GM18498 (cell line): Measurements from ENCODE around the gene SF3B6.
"Not testable (repeated sequence)": the region's sequence is repeated elsewhere in the genome, so short reads cannot be mapped to it uniquely, and the experiment has no call there.

Experiments used
- ATAC-seq: cut with Tn5 transposase; IDR thresholded peaks from one replicate; pipeline ENCODE4 v1.9.1; 2021; ENCODE audit warnings: mild to moderate bottlenecking, moderate library complexity; ENCODE audit not compliant: unreplicated experiment

SF3B6 gene

DNA sequence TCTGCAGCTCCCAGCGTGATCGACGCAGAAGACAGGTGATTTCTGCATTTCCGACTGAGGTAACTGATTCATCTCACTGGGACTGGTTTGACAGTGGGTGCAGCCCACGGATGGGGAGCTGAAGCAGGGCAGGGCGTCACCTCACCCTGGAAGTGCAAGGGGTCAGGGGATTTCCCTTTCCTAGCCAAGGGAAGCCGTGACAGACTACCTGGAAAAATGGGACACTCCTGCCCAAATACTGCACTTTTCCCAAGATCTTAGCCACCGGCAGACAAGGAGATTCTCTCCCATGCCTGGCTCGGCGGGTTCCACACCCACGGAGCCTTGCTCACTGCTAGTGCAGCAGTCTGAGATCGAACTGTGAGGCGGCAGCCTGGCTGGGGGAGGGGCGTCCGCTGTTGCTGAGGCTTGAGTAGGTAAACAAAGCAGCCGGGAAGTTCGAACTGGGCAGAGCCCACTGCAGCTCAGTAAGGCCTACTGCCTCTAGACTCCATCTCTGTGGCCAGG, 19.1 kb upstream of the SF3B6 start:
- ATAC-seq = not testable (repeated sequence)

DNA sequence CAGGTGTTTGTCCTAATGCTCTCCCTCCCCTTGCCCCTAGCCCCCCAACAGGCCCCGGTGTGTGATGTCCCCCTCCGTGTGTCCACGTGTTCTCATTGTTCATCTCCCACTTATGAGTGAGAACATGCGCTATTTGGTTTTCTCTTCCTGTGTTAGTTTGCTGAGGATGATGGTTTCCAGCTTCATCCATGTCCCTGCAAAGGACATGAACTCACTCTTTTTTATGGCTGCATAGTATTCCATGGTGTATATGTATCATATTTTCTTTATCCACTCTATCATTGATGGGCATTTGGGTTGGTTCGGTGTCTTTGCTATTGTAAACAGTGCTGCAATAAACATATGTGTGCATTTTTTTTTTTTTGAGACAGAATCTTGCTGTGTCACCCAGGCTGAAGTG, 17.1 kb upstream of the SF3B6 start:
- ATAC-seq = not testable (repeated sequence)

DNA sequence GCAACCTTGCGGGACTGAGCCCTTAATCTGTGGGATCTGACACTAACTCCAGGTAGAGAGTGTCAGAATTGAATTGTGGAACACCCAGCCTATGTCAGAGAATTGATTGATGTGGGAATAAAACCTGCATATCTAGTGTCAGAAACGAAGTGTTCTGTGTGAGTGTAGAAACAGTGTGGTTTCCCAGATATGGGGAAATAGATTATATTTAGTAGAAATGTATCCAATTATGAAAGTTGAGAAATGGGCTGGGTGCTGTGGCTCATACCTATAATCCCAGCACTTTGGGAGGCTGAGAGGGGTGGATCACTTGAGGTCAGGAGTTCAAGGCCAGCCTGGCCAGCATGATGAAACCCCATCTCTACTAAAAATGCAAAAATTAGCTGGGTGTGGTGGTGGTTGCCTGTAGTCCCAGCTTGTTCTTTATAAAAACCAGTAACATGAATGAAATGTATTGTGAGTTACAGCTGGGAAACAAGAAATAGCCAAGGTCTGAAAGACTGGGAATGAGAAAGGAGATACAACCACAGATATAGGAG, 12.8 kb upstream of the SF3B6 start:
- no peak for ATAC-seq

DNA sequence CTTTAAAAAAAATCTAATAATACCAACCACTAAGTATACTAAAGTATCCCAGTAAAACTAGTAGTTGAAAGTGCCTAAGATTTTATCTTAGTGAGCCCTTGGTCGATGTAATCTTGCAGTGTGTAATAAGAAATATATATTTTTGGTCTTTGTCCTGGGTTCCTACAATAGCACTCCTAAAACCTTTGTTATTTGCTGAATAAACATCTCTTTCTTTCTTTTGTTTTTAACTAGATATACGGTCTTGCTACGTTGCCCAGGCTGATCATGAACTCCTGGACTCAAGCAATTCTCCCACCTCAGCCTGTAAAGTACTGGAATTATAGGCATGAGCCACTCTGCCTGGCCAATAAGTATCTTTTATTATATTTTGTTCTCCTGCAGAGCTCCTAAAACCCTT, 10.9 kb upstream of the SF3B6 start:
- ATAC-seq = no peak

DNA sequence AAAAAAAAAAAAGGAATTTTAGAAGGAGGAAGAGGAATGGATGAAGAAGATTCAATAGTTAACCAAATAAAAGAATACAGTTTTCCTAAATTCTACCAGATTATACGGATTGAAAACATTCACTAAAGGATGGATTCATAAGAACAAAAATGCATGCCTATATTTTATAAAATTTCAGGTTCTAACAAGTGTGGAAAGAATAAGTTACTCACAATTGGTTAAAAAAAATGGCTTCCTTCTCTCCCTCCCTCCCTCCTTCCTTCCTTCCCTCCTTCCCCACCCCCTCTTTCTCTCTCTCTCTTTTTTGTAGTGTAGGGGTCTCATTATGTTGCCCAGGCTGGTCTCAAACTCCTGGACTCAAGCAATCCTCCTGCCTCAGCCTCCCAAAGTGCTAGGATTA, 10.1 kb upstream of the SF3B6 start:
- ATAC-seq = no peak

DNA sequence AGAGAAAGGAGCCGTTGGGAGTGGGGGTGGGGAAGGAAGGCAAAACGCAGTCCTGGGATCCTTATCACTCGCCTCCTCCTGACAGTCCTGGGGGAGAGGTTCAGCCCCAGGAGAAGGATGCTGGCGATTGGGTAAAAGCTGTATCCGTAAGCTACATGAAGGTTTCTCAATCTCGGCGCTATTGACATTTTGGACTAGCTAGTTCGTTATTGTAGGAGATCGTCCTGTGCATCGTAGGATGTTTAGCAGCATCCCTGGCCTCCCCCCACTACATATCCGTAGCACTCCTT, 9.0 kb upstream of the SF3B6 start:
- ATAC-seq = no peak

DNA sequence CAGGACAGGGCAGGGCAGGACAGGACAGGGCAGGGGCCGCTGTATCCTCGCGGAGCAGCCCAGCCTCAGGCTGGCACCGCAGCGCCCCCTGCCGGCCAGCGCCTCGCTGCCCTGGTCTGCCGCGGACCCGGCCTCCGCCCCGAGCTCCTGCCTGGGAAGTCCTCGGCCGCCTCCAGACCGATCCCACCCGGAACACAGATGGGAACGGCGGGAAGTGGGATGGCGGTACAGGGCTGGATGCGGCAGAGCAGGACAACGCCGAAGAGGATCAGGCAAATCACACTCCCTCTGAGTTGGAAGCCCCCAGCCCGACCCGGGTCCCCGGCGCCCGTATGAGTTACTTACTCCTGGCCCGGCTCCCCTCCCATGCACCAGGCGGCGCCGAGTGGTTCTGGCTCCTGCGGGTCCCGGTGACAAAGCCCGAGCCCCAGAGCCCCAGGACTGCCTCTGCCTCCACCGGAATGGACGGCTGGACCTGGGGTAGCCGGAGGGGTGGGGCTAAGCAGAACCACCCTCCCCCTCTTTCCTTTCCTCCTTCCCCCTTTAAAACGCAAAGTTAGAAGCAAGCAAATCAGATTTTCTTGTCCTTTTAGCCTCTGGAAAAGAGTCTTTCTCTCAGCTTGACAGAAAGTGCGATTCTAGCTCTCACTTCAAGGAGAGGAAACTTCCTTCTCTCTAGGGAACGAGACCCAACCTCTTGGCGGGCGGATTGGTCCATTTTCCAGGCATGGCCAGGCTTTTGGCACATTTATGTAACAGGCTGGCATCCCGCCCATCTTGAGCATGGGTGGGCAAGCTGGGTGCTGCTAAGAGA, 8.5 kb upstream of the SF3B6 start, which contains the start of gene TP53I3:
TSS of gene TP53I3 (minus strand) at position 449 of the 814 bp plus-strand sequence. CDS start 508 bp downstream, outside the sequence.
- peak; percentile 82 for ATAC-seq

DNA sequence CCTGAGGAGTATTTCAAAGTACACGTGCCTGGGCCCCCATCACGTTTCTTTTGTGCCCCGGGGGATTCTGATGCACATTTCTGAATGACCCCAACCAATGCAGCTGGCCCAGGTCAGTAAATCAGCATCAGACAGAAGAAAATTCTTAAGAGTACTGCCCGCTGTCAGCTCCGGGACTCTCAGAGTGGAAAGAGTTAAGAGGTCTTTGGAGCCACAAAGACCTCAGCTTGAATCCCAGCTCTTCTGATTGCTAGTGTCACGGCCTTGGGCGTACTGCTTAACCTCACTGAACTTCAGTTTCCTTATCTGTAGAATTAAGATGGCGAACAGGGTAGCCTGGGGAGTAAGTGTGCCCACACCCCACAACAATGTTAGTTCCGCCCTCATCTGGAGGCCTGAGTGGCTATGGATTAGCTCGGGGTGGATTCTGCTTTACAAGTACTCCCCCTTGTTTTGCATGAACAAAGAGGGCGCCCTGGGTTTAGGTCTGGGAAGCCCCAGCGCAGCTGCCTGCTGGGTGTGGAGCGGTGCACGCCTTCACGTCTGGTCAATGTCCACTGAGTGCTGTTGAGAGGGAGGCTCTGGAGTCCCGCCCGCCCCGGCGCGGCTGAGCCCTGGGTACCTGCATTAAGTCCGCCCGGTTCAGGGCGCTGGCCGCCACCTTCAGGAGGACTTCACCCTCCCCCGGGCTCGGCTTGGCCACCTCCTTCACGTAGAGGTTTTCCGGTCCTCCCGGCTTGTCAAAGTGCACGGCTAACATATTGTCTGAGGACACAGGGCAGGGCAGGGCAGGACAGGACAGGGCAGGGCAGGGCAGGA, 7.7 kb upstream of the SF3B6 start:
- ATAC-seq = peak; percentile 78

DNA sequence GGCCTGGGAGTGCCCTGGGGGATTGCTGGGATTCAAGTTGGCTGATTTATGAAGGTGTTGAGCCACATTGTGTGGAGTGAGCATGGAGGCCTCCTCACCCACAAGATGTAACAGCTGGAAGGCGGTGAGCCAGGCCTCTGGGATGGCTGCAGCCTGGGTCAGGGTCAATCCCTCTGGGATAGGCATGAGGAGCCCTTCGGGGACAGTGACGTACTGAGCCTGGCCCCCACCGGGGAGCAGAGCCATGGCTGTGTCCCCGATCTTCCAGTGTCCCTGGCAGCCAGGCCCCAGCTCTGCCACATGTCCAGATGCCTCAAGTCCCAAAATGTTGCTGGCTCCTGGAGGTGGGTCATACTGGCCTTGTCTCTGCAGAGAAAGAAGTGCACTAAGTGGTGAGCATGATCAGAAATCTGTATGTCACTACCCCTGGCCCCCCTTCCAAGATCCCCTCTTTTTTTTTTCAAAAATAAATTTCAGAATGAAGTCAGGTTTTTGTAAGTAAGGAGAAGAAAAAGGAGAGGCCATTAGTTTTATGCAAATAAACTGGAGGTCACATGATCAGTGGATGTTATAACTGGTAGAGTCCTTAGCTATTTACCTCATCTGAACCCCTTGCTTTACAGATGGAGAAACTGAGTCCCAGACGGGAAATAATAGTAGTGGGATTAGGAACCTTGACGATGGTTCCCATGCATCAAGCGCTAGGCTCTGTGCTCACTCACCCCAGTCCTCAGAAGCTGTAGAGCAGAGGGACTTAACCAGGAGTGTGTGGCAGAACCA, 6.9 kb upstream of the SF3B6 start:
- ATAC-seq = no peak

DNA sequence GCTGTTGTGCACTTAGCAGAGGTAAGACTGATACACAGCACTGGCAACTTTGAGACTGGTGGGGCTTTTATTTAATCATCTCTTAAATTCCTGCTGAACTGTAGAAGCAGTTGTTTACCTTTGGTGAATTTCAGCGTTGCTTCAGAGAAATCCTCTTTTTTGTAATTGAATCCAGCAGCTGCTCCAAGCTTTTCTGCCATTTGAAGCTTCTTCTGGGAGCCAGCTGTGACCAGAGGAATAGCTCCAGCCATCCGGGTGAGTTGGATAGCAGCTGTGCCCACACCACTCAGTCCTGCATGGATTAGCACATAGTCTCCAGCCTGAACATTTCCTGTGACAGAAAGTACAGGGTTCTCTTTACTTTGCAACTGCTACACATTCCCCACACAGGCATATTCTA, 4.6 kb upstream of the SF3B6 start:
- ATAC-seq = no peak

DNA sequence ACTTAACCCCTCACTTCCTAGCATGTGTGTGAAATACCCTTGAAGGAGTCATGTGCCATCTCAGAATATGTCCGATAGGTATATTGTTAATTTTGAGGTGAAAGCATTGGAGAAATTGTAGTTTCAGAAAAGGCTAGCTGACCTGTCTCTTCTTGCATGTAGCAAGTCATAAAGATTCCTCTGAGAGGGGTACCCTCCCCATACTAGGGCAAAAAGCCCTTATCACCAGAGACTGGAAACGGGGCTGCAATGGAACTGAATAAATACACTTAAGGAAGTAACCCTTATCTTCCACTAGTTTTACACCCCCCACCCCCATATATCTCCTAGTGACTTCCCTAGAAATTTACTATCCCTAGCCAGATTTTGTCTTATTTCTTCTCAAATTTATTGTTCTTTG, 1.8 kb upstream of the SF3B6 start:
- ATAC-seq = no peak

DNA sequence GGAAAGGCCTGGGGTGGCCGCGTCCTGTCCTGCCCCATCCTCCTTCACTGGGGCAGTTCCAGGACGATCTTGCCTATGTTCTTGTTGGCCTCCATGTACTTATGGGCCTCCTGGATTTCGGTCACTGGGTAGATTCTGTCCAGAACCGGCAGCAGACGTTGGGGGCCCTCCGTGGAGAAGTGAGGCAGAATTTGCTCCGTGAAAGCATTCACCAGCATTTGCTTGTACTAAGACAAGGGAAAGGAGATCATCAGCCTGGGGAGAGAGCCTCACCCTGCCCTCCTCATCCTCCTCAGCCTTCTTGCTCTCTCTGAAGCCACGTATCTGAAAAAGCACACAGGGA, 1.4 kb upstream of the SF3B6 start:
- ATAC-seq = no peak

DNA sequence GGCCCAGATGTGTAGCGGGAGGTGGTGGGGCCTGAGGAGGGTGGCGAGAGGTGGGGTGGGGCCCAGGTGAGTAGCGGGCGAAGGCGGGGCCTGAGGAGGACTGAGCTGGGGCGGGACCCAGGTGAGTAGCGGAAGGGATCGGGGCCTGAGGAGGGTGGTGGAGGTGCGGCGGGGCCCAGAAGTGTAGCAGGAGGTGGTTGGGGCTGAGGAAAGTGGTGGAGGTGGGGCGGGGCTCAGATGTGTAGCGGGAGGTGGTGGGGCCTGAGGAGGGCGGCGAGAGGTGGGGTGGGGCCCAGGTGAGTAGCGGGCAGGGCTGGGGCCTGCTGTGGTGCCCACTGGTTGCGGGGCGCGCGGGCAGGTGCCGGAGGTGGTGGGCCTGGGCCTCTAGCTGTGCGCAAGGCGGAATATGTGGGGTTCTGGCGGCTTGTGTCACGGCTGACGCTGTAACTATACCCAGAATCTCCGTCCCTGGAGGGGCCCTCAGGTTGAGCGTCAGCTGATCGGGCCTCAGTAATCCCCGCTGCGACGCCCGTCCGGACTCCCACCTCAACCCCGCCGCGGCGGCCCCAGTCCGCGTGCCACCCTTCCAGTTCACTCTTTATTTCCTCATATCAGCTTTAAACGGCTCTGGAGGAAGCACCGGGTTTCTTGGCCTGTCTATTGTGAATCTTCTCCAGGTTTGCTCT, 866 bp upstream of the SF3B6 start:
- peak; percentile 22 for ATAC-seq

DNA sequence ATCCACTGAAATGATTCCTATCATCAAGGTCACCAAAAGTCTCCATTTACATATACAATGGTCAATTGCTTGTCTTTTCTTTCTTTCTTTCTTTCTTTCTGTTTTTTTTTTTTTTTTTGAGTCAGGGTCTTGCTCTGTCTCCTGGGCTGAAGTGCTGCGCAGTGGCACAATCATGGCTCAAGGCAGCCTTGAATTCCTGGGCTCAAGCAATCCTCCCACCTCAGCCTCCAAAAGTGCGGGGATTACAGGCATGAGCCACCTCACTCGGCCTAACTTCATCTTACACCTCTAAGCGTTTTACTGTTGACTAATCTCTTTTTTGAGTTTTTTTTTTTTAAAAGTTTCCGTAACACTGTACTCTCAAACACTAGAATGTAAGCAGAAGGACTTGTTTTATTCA, 867 bp downstream of the SF3B6 start:
- ATAC-seq = no peak

DNA sequence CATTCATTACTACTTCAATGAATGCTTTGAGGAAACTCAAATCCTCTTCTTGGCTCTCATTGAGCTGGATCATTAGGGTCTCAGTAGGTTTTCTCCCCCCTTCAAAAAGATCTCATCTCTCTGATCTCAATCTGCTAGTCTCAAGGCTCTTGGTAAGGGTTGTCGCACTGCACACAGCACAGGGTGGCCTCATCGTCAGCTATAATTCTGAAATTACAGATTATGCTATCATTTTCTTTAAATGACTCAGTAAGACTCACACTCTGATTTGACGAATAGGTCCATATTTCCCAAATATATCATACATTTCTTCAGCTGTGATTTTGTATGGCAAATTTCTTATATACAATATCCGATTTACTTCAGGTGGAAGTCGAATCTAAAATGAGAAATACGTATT, 2.3 kb downstream of the SF3B6 start:
- ATAC-seq = no peak

DNA sequence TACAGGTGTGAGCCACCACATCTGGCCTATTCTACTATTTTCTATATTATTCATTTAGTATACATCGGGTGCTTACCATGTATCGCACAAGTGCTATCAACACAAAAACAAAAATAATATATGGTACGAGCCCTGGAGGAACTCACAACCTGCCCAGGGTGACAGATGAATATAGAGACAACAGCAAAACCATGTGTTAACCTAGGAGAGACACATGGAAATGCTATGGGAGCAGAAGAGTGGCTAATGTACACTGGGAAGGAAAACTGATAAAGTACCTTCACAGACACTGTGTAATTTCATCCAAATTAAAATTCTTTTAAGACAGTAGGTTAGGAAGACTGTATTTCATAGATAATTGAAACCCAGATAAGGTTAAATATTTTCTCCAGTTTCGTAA, 3.9 kb downstream of the SF3B6 start:
- ATAC-seq = no peak

DNA sequence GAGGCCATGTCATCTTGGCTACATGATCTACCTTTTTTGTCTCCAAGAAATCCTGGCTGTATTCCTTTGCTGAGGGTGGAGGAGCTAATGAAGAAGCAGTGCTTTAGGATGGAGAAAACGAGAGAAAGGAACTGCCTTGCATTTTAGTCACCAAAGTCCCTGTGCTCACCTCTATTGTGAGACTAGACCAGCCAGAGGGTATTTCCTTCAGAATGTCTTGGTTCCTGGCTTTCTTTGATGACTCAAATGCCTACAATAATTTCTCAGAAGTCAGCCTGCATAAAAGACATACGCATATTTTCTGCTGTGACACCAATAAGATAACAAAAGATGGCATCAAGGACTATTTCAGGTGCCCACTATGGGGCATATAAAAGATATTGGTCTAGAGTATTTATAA, 10.8 kb downstream of the SF3B6 start:
- no peak for ATAC-seq

DNA sequence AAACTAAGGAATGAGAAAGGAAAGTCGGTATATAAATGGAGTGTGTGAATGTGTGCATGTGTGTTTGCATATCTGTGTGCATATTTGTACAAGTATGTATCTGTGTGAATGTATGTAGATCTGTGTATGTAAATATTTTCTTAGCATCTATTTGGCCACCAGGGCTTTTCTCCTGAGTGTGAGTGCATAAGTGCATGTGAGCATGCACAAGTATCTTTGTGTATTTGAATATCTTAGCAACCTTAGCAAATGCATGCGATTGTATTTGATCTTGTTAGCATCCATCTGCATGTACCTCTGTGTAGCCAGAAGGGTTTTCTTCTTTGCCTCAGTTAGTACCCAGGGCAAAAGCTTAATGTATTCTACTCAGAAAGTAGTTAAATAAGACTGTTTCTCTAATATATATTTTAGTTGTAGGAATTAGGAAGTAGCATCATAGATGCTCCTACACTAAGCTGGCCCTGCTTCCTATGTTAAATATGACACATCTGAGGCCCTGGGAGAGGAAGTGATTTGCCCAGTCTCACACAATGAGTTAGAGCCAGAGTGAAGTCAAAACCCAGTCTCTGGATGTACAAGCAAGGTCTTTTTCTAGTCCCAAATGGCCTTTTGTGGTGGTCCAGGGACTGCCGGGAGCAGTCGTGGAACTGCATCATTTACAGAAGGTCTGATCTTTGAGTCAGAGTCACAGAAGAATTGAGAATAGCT, 17.4 kb downstream of the SF3B6 start:
- no peak for ATAC-seq

DNA sequence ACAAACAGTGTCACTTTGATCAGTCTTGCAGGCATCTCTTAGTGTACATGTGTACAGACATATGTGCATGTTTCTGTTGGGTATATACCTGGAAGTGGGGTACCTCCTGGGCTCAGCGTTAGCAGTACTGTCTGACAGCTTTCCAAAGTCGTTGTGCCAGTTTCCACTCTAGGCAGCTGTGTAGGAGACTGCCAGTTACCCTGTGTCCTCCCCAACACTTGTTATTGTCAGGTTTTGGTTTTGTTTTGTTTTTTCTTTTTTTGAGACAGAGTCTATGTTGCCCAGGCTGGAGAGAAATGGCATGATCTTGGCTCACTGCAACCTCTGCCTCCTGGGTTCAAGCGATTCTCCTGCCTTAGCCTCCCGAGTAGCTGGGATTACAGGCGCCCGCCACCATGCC, 20.4 kb downstream of the SF3B6 start:
- ATAC-seq = no peak

DNA sequence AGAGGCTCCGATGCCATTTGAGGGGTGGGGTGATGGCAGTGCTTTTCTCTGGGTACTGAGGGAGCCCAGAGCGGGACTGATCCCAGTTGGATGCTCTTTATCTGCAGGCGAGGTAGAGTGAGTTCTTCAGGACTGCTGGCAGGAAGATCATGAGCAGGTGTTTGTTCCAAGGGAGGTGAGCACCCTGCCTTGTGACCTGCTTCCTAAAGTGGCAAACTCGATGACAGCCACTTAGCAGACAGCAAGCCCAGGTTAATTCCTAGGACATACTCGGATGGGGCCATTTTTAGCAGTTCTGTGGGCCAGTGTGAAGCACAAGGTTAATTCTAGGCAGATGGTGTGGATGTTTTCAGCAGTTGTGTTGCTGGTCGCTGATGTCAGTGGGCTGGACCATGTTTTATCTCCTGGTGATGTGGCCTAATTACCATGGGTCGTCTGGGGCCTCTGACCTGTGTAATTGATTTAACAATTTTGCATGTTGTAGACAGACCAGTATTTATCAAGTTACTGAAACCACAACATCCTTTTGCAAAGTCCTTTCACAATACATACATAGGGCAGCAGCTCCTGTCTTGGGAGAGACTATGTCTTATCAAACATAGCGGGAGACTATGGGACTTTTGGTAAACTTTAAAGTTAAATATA, 21.6 kb downstream of the SF3B6 start:
- no peak for ATAC-seq
